Measurements from ENCODE around the gene VOPP1.
A peak's percentile ranks its signal among the peaks of the same experiment; 100 is the strongest.

The VOPP1 gene

GRCh38 chr7:55497521-55497920 lies 74.8 kb downstream of the VOPP1 start:
- 100% methylated on average over 7 of the region's 7 CpGs for WGBS
- Histone ChIP-seq H2BK5ac (ENCODE audit: low read depth, low read length, poor library complexity, severe bottlenecking) (no peak overlapping the region), H3K23ac (ENCODE audit: low read length in 2 of 2) (no peak overlapping the region), H3K27me3 (ENCODE audit: control insufficient read depth in 1 of 2, insufficient read depth in 1 of 2, low read length in 2 of 2) (no peaks in the 10 kb centered on the region), H3K4me3 (ENCODE audit: insufficient read depth in 1 of 2, low read depth in 1 of 2, low read length in 2 of 2) (no peak overlapping the region), H2AK5ac (ENCODE audit: low read length, severe bottlenecking) (no peak overlapping the region), H2AFZ (ENCODE audit: low read depth, low read length) (no peak overlapping the region), H3K27ac (ENCODE audit: low read length, poor library complexity, severe bottlenecking) (no peak overlapping the region), H2BK120ac (ENCODE audit: low read depth, low read length) (no peak overlapping the region), H3K9me3 (ENCODE audit: control insufficient read depth, low read length) (no peaks in the 10 kb centered on the region), H3K9ac (ENCODE audit: low read length) (no peak overlapping the region), H3K36me3 (ENCODE audit: control insufficient read depth in 1 of 2, insufficient read depth in 2 of 2, low read depth in 1 of 2, low read length in 2 of 2) (peaks cover 47 to 54% of the 10 kb centered on the region in 2 experiments), H3K18ac (ENCODE audit: low read depth in 1 of 2, low read length in 2 of 2) (no peak overlapping the region), H3K4me2 (ENCODE audit: low read length, poor library complexity, severe bottlenecking) (no peak overlapping the region), H3K14ac (ENCODE audit: low read length in 2 of 2) (no peak overlapping the region), H2BK15ac (ENCODE audit: low read depth, poor library complexity, severe bottlenecking) (no peak overlapping the region), H4K8ac (ENCODE audit: low read length) (no peak overlapping the region), H3K4me1 (ENCODE audit: control insufficient read depth, insufficient read depth, low read depth, low read length) (peaks cover 3% of the 10 kb centered on the region), H2BK12ac (ENCODE audit: low read length in 2 of 2) (no peak overlapping the region), H3K4ac (ENCODE audit: low read depth in 1 of 2, low read length in 2 of 2) (no peak overlapping the region), H3K79me1 (replicated peaks; ENCODE audit: low read length, poor library complexity, severe bottlenecking) (peaks cover 72% of the 10 kb centered on the region), H4K91ac (ENCODE audit: low read length) (no peak overlapping the region)
- DNase-seq: no peak

DNA sequence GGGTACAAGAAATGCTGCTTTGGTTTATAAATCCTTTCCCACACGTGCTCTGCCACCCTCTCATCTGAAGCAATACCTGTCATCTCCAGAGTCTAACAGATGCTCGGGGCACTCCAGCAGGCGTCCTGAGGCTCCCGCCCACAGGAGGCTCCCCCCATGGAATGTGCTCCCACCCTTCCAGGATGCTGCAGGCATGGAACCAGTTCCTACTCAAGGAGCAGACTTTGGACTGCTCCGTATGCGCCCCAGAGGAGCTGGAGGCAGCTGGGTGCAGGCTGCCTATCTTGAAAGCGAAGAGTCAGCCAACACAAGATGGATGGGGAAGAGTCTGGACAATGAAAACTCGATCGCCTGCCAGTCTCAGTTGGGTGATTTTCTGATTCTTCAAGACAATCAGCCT lies 75.4 kb downstream of the VOPP1 start:
- Histone ChIP-seq H2BK12ac (ENCODE audit: low read length in 2 of 2) (no peak overlapping the region), H2BK120ac (ENCODE audit: low read depth, low read length) (no peak overlapping the region), H3K9ac (ENCODE audit: low read length) (no peak overlapping the region), H2AK5ac (ENCODE audit: low read length, severe bottlenecking) (no peak overlapping the region), H2AFZ (ENCODE audit: low read depth, low read length) (no peak overlapping the region), H3K18ac (ENCODE audit: low read depth in 1 of 2, low read length in 2 of 2) (no peak overlapping the region), H3K4me3 (ENCODE audit: insufficient read depth in 1 of 2, low read depth in 1 of 2, low read length in 2 of 2) (no peak overlapping the region), H3K27ac (ENCODE audit: low read length, poor library complexity, severe bottlenecking) (no peak overlapping the region), H4K8ac (ENCODE audit: low read length) (no peak overlapping the region), H3K36me3 (ENCODE audit: control insufficient read depth in 1 of 2, insufficient read depth in 2 of 2, low read depth in 1 of 2, low read length in 2 of 2) (peaks cover 51 to 57% of the 10 kb centered on the region in 2 experiments), H2BK15ac (ENCODE audit: low read depth, poor library complexity, severe bottlenecking) (no peak overlapping the region), H4K91ac (ENCODE audit: low read length) (no peak overlapping the region), H3K23ac (ENCODE audit: low read length in 2 of 2) (no peak overlapping the region), H3K79me1 (replicated peaks; ENCODE audit: low read length, poor library complexity, severe bottlenecking) (peaks cover 72% of the 10 kb centered on the region), H3K27me3 (ENCODE audit: control insufficient read depth in 1 of 2, insufficient read depth in 1 of 2, low read length in 2 of 2) (no peaks in the 10 kb centered on the region), H3K4me2 (ENCODE audit: low read length, poor library complexity, severe bottlenecking) (no peak overlapping the region), H3K9me3 (ENCODE audit: control insufficient read depth, low read length) (no peaks in the 10 kb centered on the region), H2BK5ac (ENCODE audit: low read depth, low read length, poor library complexity, severe bottlenecking) (no peak overlapping the region), H3K4ac (ENCODE audit: low read depth in 1 of 2, low read length in 2 of 2) (no peak overlapping the region), H3K4me1 (ENCODE audit: control insufficient read depth, insufficient read depth, low read depth, low read length) (peaks cover 6% of the 10 kb centered on the region), H3K14ac (ENCODE audit: low read length in 2 of 2) (no peak overlapping the region)
- WGBS: 98% methylated on average over 9 of the region's 9 CpGs
- DNase-seq: no peak

DNA sequence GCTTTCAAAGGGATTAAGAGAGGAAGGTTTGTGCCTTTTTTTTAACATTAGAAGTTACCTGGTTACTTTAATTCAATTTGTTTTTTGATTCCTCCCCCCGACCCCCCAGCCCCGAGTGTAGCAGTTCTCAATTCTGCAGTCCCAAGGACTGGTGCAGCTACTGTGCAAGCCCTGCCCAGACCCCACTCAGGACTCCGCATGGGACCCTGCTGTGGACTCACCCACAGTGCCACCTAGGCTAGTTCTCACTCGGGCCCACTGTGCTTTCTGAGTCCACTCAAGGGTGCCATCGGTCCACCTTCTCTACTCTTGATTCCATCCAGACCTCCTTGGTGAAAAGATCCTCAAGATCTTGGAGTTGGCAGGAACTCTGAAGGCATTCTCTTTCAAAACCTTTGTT lies 77.4 kb downstream of the VOPP1 start:
- no peak for DNase-seq
- Histone ChIP-seq H3K14ac (ENCODE audit: low read length in 2 of 2) (no peak overlapping the region), H2AFZ (ENCODE audit: low read depth, low read length) (no peak overlapping the region), H2BK120ac (ENCODE audit: low read depth, low read length) (no peak overlapping the region), H2BK15ac (ENCODE audit: low read depth, poor library complexity, severe bottlenecking) (no peak overlapping the region), H3K9ac (ENCODE audit: low read length) (no peak overlapping the region), H3K27me3 (ENCODE audit: control insufficient read depth in 1 of 2, insufficient read depth in 1 of 2, low read length in 2 of 2) (no peaks in the 10 kb centered on the region), H3K18ac (ENCODE audit: low read depth in 1 of 2, low read length in 2 of 2) (no peak overlapping the region), H3K4me2 (ENCODE audit: low read length, poor library complexity, severe bottlenecking) (no peak overlapping the region), H2AK5ac (ENCODE audit: low read length, severe bottlenecking) (no peak overlapping the region), H2BK12ac (ENCODE audit: low read length in 2 of 2) (no peak overlapping the region), H3K79me1 (replicated peaks; ENCODE audit: low read length, poor library complexity, severe bottlenecking) (peaks cover 68% of the 10 kb centered on the region), H3K27ac (ENCODE audit: low read length, poor library complexity, severe bottlenecking) (no peak overlapping the region), H4K8ac (ENCODE audit: low read length) (no peak overlapping the region), H3K4me1 (ENCODE audit: control insufficient read depth, insufficient read depth, low read depth, low read length) (peaks cover 6% of the 10 kb centered on the region), H3K36me3 (ENCODE audit: control insufficient read depth in 1 of 2, insufficient read depth in 2 of 2, low read depth in 1 of 2, low read length in 2 of 2) (peaks cover 59 to 61% of the 10 kb centered on the region in 2 experiments), H3K23ac (ENCODE audit: low read length in 2 of 2) (no peak overlapping the region), H4K91ac (ENCODE audit: low read length) (no peak overlapping the region), H3K4me3 (ENCODE audit: insufficient read depth in 1 of 2, low read depth in 1 of 2, low read length in 2 of 2) (no peak overlapping the region), H3K4ac (ENCODE audit: low read depth in 1 of 2, low read length in 2 of 2) (peak overlapping the region in 1 of 2 experiments; percentile 13), H3K9me3 (ENCODE audit: control insufficient read depth, low read length) (no peaks in the 10 kb centered on the region), H2BK5ac (ENCODE audit: low read depth, low read length, poor library complexity, severe bottlenecking) (no peak overlapping the region)
- WGBS: 97% methylated on average over 5 of the region's 5 CpGs

- Histone ChIP-seq H3K4me2 (ENCODE audit: low read length, poor library complexity, severe bottlenecking) (no peak overlapping the region), H3K14ac (ENCODE audit: low read length in 2 of 2) (no peak overlapping the region), H2BK120ac (ENCODE audit: low read depth, low read length) (no peak overlapping the region), H3K4me1 (ENCODE audit: control insufficient read depth, insufficient read depth, low read depth, low read length) (peaks cover 6% of the 10 kb centered on the region), H3K79me1 (replicated peaks; ENCODE audit: low read length, poor library complexity, severe bottlenecking) (peaks cover 74% of the 10 kb centered on the region), H3K27me3 (ENCODE audit: control insufficient read depth in 1 of 2, insufficient read depth in 1 of 2, low read length in 2 of 2) (no peaks in the 10 kb centered on the region), H2BK12ac (ENCODE audit: low read length in 2 of 2) (no peak overlapping the region), H3K9ac (ENCODE audit: low read length) (peak overlapping the region; percentile 55), H3K23ac (ENCODE audit: low read length in 2 of 2) (no peak overlapping the region), H2BK5ac (ENCODE audit: low read depth, low read length, poor library complexity, severe bottlenecking) (no peak overlapping the region), H3K18ac (ENCODE audit: low read depth in 1 of 2, low read length in 2 of 2) (no peak overlapping the region), H3K27ac (ENCODE audit: low read length, poor library complexity, severe bottlenecking) (no peak overlapping the region), H2BK15ac (ENCODE audit: low read depth, poor library complexity, severe bottlenecking) (no peak overlapping the region), H3K4ac (ENCODE audit: low read depth in 1 of 2, low read length in 2 of 2) (no peak overlapping the region), H3K9me3 (ENCODE audit: control insufficient read depth, low read length) (no peaks in the 10 kb centered on the region), H4K8ac (ENCODE audit: low read length) (no peak overlapping the region), H2AFZ (ENCODE audit: low read depth, low read length) (no peak overlapping the region), H3K4me3 (ENCODE audit: insufficient read depth in 1 of 2, low read depth in 1 of 2, low read length in 2 of 2) (peak overlapping the region in 1 of 2 experiments; percentile 38), H2AK5ac (ENCODE audit: low read length, severe bottlenecking) (no peak overlapping the region), H4K91ac (ENCODE audit: low read length) (no peak overlapping the region), H3K36me3 (ENCODE audit: control insufficient read depth in 1 of 2, insufficient read depth in 2 of 2, low read depth in 1 of 2, low read length in 2 of 2) (peaks cover 69 to 70% of the 10 kb centered on the region in 2 experiments)
- DNase-seq: no peak
- 94% methylated on average over 4 of the region's 7 CpGs for WGBS
Measured at GRCh38 chr7:55493408-55493807, 78.9 kb downstream of the VOPP1 start.
